ENCODE measurements around the gene SMAD3. TPM values are rescaled to one million over a fixed set of nuclear protein-coding genes. Genes with fewer than 3 reads are reported as not detected.

The SMAD3 gene
- total and polyA plus RNA-seq, 2 of the 4 experiments (the other 2 are of a cell fraction) = 71.0 to 177 TPM

GRCh38 chr15:67023517-67024313 lies 41.7 kb upstream of the SMAD3 start:
- H2AFZ ChIP-seq (replicated peaks; ENCODE audit: low read length, poor library complexity) = peak overlapping the region; percentile 69
- H2BK5ac ChIP-seq (ENCODE audit: low read depth, low read length, poor library complexity, severe bottlenecking) = peak overlapping the region; percentile 81
- intact Hi-C loops (cut with micrococcal nuclease) = loop anchor here (1.0 kb wide), 1 partner anchor 42 kb away; the partner anchor contains the start of gene SMAD3
- H3K9ac ChIP-seq (ENCODE audit: low read depth, low read length) = no peak overlapping the region
- H3K4ac ChIP-seq (ENCODE audit: low read depth, low read length) = peak overlapping the region; percentile 97
- H2AK5ac ChIP-seq (ENCODE audit: low read depth, low read length) = peak overlapping the region; percentile 99
- ChIA-PET POLR2A (ENCODE audit: unreplicated experiment) (no interaction called here), CTCF (no interaction called here)
- H4K8ac ChIP-seq (ENCODE audit: low read depth in 2 of 2, low read length in 2 of 2) = peak overlapping the region in 1 of 2 experiments; percentile 81; a peak in 3 of 4 replicates
- H3K27me3 ChIP-seq (ENCODE audit: control insufficient read depth, insufficient read depth, low read length) = no peaks in the 10 kb centered on the region
- peak overlapping the region; percentile 93 for H2BK20ac ChIP-seq (ENCODE audit: low read depth, low read length)
- H2AK9ac ChIP-seq (replicated peaks; ENCODE audit: low read depth, low read length, poor library complexity) = peak overlapping the region; percentile 86
- H3K56ac ChIP-seq (ENCODE audit: extremely low read depth, insufficient read depth, low read length) = peak overlapping the region; percentile 54; the same call in 1 of the 2 replicates
- H4K91ac ChIP-seq (ENCODE audit: insufficient read depth, low read depth, low read length) = peak overlapping the region; percentile 81
- H4K20me1 ChIP-seq (ENCODE audit: insufficient read depth, low read length) = no peaks in the 10 kb centered on the region; the same call in 1 of the 2 replicates
- dilution Hi-C loops (cut with HindIII; ENCODE audit: low sequenced_read_pairs, unreplicated experiment) = no loop called here
- H3K9me3 ChIP-seq (ENCODE audit: control insufficient read depth, insufficient read depth, low read length) = no peaks in the 10 kb centered on the region
- 86% methylated on average over 4 of the region's 7 CpGs; no CpG with 5 or more reads in 1 of the 2 experiments for WGBS, 2 experiments (ENCODE audit: extremely low coverage in 2 of 2, insufficient read length in 1 of 2)
- no TSS peak for BruUV-seq (replicated peaks)
- peak overlapping the region; percentile 96; the same call in 2 of the 3 replicates for H2BK15ac ChIP-seq (ENCODE audit: low read depth, low read length)
- peak overlapping the region; percentile 14 for H4K5ac ChIP-seq (ENCODE audit: low read depth, low read length)
- no peak overlapping the region for H3K4me3 ChIP-seq (ENCODE audit: insufficient read depth, low read depth, low read length)
- peak overlapping the region; percentile 96 for H2BK120ac ChIP-seq (ENCODE audit: low read depth, low read length)
- H3K4me1 ChIP-seq (ENCODE audit: control insufficient read depth, insufficient read depth, low read length) = peaks cover 24% of the 10 kb centered on the region
- in situ Hi-C loops (cut with MboI; ENCODE audit: low sequenced_read_pairs) = no loop called here
- peak overlapping the region; percentile 57; the same call in 1 of the 2 replicates for H3K23ac ChIP-seq (ENCODE audit: low read depth, low read length)
- DNase-seq = no peak
- peaks cover 0 to 20% of the 10 kb centered on the region in 2 experiments; a peak in 2 of 4 replicates for H3K79me1 ChIP-seq (ENCODE audit: low read depth in 1 of 2, low read length in 2 of 2)
- peak; percentile 5 for ATAC-seq (ENCODE audit: low read depth)
- H3K36me3 ChIP-seq (ENCODE audit: control insufficient read depth, insufficient read depth, low read length) = no peaks in the 10 kb centered on the region
- H3K27ac ChIP-seq (ENCODE audit: insufficient read depth, low read length) = peak overlapping the region; percentile 49
- H3K18ac ChIP-seq (ENCODE audit: low read depth, low read length) = peak overlapping the region; percentile 29
- H3K9me1 ChIP-seq (ENCODE audit: insufficient read depth, low read length) = peaks cover 19% of the 10 kb centered on the region
- peak overlapping the region; percentile 52 for H3K4me2 ChIP-seq (ENCODE audit: low read depth, low read length)
- H3K14ac ChIP-seq (replicated peaks; ENCODE audit: low read depth, low read length) = peak overlapping the region; percentile 91
- TF ChIP-seq RAD21 (IDR thresholded peaks at IDR 0.05; ENCODE audit: low read length) (no peak), ELK1 (IDR thresholded peaks at IDR 0.05; ENCODE audit: borderline replicate concordance, low read depth, low read length) (no peak), POLR2A (IDR thresholded peaks at IDR 0.05; ENCODE audit: low read depth, low read length) (no peak), CEBPB (IDR thresholded peaks at IDR 0.05; ENCODE audit: low read depth, low read length) (no peak), FOS (IDR thresholded peaks at IDR 0.05; ENCODE audit: low read depth, low read length) (no peak), SMC3 (IDR thresholded peaks at IDR 0.05; ENCODE audit: low read depth, low read length) (no peak), MAFK (IDR thresholded peaks at IDR 0.05; ENCODE audit: low read depth, low read length) (no peak), NFE2L2 (IDR thresholded peaks at IDR 0.05; ENCODE audit: low read depth, low read length) (no peak), CHD1 (IDR thresholded peaks at IDR 0.05; ENCODE audit: low read depth, low read length) (no peak), RCOR1 (IDR thresholded peaks at IDR 0.05; ENCODE audit: insufficient replicate concordance, low read length) (no peak), CTCF (conservative IDR thresholded peaks at IDR 0.05; ENCODE audit: low read depth, low read length) (no peak), RFX5 (IDR thresholded peaks at IDR 0.05; ENCODE audit: low read depth, low read length) (no peak), BHLHE40 (IDR thresholded peaks at IDR 0.05; ENCODE audit: low read depth, low read length) (no peak), MXI1 (IDR thresholded peaks at IDR 0.05; ENCODE audit: borderline replicate concordance, low read depth, low read length) (no peak)
